PC-9 (cell line): ENCODE data around the gene CGN. TPM values are rescaled to one million over a fixed set of nuclear protein-coding genes. Genes with fewer than 3 reads are reported as not detected.
A peak's percentile ranks its signal among the peaks of the same experiment; 100 is the strongest.

Experiments used
- BruUV-seq: library from RNA; stranded (reverse); fragments of 400-500 nt; replicated peaks from 2 replicates; lab custom pipeline; 2021; lab: Mats Ljungman, UMichigan
- CTCF ChIA-PET: fragments of 300-600 bp; sonication (Branson Sonifier 250); formaldehyde crosslinking; loops from one replicate; lab custom pipeline; 2022; ENCODE audit warnings: antibody characterized with exemption; lab: Charles Lee
- POLR2A ChIA-PET: fragments of 300-600 bp; sonication (Branson Sonifier 250); formaldehyde crosslinking; loops from one replicate; lab custom pipeline; 2022; ENCODE audit warnings: antibody characterized with exemption; ENCODE audit not compliant: unreplicated experiment; lab: Charles Lee
- DNase-seq, 2 experiments: peaks; one replicate each; pipeline versions ENCODE4 v3.0.0 to v3.0.0-alpha.2; 2015 to 2022; ENCODE audit warnings: mixed read lengths in 1 of 2
- H2AFZ ChIP-seq: fragments of 200-600 bp; sonication (generic); 2 replicates; pipeline ENCODE4 v1.8.1; 2017; ENCODE audit warnings: antibody characterized with exemption
- H3F3A ChIP-seq: fragments of 200-600 bp; sonication (generic); 2 replicates; pipeline ENCODE4 v1.8.1; 2017; ENCODE audit warnings: antibody characterized with exemption, mild to moderate bottlenecking, low read depth; ENCODE audit not compliant: insufficient read depth
- H3K27ac ChIP-seq: fragments of 200-600 bp; sonication (generic); 2 replicates; pipeline ENCODE4 v1.6.1; 2016; ENCODE audit warnings: mixed run types
- H3K27me3 ChIP-seq: fragments of 200-600 bp; sonication (generic); 2 replicates; pipeline ENCODE4 v1.6.1; 2016; ENCODE audit warnings: low read depth, mixed run types; ENCODE audit not compliant: insufficient read depth
- H3K36me3 ChIP-seq: fragments of 200-600 bp; sonication (generic); 2 replicates; pipeline ENCODE4 v1.6.1; 2016; ENCODE audit warnings: low read depth, mixed run types
- H3K4me1 ChIP-seq: fragments of 200-600 bp; sonication (generic); replicated peaks from 2 replicates; pipeline ENCODE4 v1.6.1; 2016; ENCODE audit warnings: mixed run types; ENCODE audit not compliant: insufficient read depth
- H3K4me2 ChIP-seq: fragments of 200-600 bp; sonication (generic); 2 replicates; pipeline ENCODE4 v1.6.1; 2017; ENCODE audit warnings: mixed run types
- H3K4me3 ChIP-seq: fragments of 200-600 bp; sonication (generic); 2 replicates; pipeline ENCODE4 v1.6.1; 2016; ENCODE audit warnings: mixed run types
- H3K79me2 ChIP-seq: fragments of 200-600 bp; sonication (generic); 2 replicates; pipeline ENCODE4 v1.6.1; 2017; ENCODE audit warnings: low read depth, mixed run types
- H3K9me2 ChIP-seq: fragments of 200-600 bp; sonication (generic); 2 replicates; pipeline ENCODE4 v1.8.1; 2017; ENCODE audit warnings: mild to moderate bottlenecking; ENCODE audit not compliant: insufficient read depth
- H3K9me3 ChIP-seq: fragments of 200-600 bp; sonication (generic); 2 replicates; pipeline ENCODE4 v1.8.1; 2016; ENCODE audit warnings: low read depth; ENCODE audit not compliant: insufficient read depth
- H4K20me1 ChIP-seq: fragments of 200-600 bp; sonication (generic); 2 replicates; pipeline ENCODE4 v1.8.1; 2017; ENCODE audit not compliant: insufficient read depth
- EZH2 ChIP-seq: fragments of 200-600 bp; sonication (generic); IDR thresholded peaks from 2 replicates; pipeline ENCODE4 v1.8.0; 2017; ENCODE audit warnings: antibody characterized with exemption, low read depth
- intact Hi-C: fragments of 100-400 bp; cut with micrococcal nuclease; formaldehyde crosslinking; loops from one replicate; pipeline ENCODE4 v1.10.0; 2022; ENCODE audit not compliant: unreplicated experiment
- total RNA-seq: library from RNA; stranded (reverse); gene quantifications from 2 replicates; pipeline ENCODE4 v1.2.3, GENCODE V29; 2021
- TF ChIP-seq, protein P1 (sequence below): fragments of 200-600 bp; sonication (generic); conservative IDR thresholded peaks from 2 replicates; pipeline ENCODE4 v1.6.1; 2017; ENCODE audit warnings: mixed run types, antibody characterized with exemption, mild to moderate bottlenecking, moderate library complexity

CGN gene
- total RNA-seq, 1 experiment from 2014 or later: 30.3 TPM

DNA sequence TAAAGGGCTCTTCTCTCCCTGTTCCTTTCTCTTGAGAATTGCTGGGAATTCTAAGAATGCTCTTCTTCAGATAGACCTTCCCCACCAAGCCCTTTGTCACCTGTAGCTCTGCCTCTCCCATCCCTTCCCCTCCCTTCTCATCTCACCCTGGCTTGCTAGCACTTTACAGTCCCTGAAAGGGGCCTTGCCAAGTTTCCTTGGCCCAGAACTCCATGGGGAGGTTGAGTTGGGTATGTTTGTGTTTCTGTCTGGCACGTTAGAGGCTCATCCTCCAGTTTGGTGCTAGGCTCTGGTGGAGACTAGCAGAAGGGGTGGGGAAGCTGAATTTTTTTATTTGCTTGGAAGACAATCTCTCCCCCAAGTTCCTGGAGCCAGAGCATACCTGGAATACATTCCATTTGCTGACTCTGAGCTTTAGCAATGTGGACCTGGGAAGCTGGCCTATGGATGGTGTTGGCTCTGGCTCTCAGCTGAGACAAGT lies 4.9 kb downstream of the CGN start:
- intact Hi-C loops: loop anchor here (1.0 kb wide), 1 partner anchor 57 kb away; the partner anchor contains the start of gene POGZ
- peaks cover 50% of the 10 kb centered on the region for H3F3A ChIP-seq
- BruUV-seq: no TSS peak
- H3K79me2 ChIP-seq: peaks cover 53% of the 10 kb centered on the region
- H3K27me3 ChIP-seq: no peaks in the 10 kb centered on the region
- H3K9me2 ChIP-seq: no peaks in the 10 kb centered on the region
- no peaks in the 10 kb centered on the region for H3K9me3 ChIP-seq
- no peak for TF ChIP-seq EZH2
- TF ChIP-seq, protein P1, sequence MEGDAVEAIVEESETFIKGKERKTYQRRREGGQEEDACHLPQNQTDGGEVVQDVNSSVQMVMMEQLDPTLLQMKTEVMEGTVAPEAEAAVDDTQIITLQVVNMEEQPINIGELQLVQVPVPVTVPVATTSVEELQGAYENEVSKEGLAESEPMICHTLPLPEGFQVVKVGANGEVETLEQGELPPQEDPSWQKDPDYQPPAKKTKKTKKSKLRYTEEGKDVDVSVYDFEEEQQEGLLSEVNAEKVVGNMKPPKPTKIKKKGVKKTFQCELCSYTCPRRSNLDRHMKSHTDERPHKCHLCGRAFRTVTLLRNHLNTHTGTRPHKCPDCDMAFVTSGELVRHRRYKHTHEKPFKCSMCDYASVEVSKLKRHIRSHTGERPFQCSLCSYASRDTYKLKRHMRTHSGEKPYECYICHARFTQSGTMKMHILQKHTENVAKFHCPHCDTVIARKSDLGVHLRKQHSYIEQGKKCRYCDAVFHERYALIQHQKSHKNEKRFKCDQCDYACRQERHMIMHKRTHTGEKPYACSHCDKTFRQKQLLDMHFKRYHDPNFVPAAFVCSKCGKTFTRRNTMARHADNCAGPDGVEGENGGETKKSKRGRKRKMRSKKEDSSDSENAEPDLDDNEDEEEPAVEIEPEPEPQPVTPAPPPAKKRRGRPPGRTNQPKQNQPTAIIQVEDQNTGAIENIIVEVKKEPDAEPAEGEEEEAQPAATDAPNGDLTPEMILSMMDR: no peak
- ChIA-PET CTCF (interaction anchor here (0.6 kb wide), 2 partner anchors 21 to 43 kb away, joined by 4 to 8 read pairs; no protein-coding TSS in a partner anchor), POLR2A (interaction anchor here (0.6 to 1.2 kb wide), 4 partner anchors 24 to 163 kb away, joined by 4 to 12 read pairs (median 8); partner anchors contain the start of gene TUFT1)
- H4K20me1 ChIP-seq: no peaks in the 10 kb centered on the region
- no peak overlapping the region for H2AFZ ChIP-seq
- peaks cover 20% of the 10 kb centered on the region; the same call in 1 of the 2 replicates for H3K36me3 ChIP-seq
- peaks cover 53% of the 10 kb centered on the region for H3K4me1 ChIP-seq
- no peak overlapping the region for H3K4me3 ChIP-seq
- peak overlapping the region; percentile 97 for H3K4me2 ChIP-seq
- H3K27ac ChIP-seq: peak overlapping the region; percentile 96
- peak; percentile 72 to 86 for DNase-seq

DNA sequence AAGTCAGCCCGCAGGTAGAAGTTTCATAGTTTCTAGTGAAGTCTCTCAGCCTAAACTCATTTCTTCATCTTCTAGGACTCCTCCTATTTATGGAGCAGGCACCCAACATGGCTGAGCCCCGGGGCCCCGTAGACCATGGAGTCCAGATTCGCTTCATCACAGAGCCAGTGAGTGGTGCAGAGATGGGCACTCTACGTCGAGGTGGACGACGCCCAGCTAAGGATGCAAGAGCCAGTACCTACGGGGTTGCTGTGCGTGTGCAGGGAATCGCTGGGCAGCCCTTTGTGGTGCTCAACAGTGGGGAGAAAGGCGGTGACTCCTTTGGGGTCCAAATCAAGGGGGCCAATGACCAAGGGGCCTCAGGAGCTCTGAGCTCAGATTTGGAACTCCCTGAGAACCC lies 7.2 kb downstream of the CGN start:
- Histone ChIP-seq H3F3A (peaks cover 31% of the 10 kb centered on the region), H3K9me3 (no peaks in the 10 kb centered on the region), H3K4me3 (no peak overlapping the region), H3K36me3 (peaks cover 27% of the 10 kb centered on the region; the same call in 1 of the 2 replicates), H3K4me2 (no peak overlapping the region), H2AFZ (no peak overlapping the region), H3K27ac (no peak overlapping the region), H3K4me1 (peaks cover 39% of the 10 kb centered on the region), H3K27me3 (no peaks in the 10 kb centered on the region), H3K9me2 (no peaks in the 10 kb centered on the region), H3K79me2 (peaks cover 44% of the 10 kb centered on the region), H4K20me1 (no peaks in the 10 kb centered on the region)
- ChIA-PET POLR2A (no interaction called here), CTCF (interaction anchor here (0.6 to 0.7 kb wide), 2 partner anchors 20 to 318 kb away, joined by 5 to 7 read pairs; no protein-coding TSS in a partner anchor)
- DNase-seq: no peak
- no peak for TF ChIP-seq EZH2
- TF ChIP-seq, protein P1: no peak
- intact Hi-C loops: no loop called here
- BruUV-seq: no TSS peak

DNA sequence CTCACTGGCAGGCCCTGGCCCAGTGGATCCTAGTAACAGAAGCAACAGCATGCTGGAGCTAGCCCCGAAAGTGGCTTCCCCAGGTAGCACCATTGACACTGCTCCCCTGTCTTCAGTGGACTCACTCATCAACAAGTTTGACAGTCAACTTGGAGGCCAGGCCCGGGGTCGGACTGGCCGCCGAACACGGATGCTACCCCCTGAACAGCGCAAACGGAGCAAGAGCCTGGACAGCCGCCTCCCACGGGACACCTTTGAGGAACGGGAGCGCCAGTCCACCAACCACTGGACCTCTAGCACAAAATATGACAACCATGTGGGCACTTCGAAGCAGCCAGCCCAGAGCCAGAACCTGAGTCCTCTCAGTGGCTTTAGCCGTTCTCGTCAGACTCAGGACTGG lies 7.7 kb downstream of the CGN start:
- BruUV-seq: no TSS peak
- H3K4me3 ChIP-seq: no peak overlapping the region

More for the DNA sequence above, 7.7 kb downstream of the CGN start:
- H3F3A ChIP-seq: peaks cover 26% of the 10 kb centered on the region
- intact Hi-C loops: no loop called here
- CTCF ChIA-PET: no interaction called here
- H3K79me2 ChIP-seq: peaks cover 44% of the 10 kb centered on the region
- no peaks in the 10 kb centered on the region for H4K20me1 ChIP-seq
- TF ChIP-seq EZH2: no peak
- TF ChIP-seq, protein P1: no peak
- no peaks in the 10 kb centered on the region for H3K9me2 ChIP-seq
- H3K27ac ChIP-seq: no peak overlapping the region
- peaks cover 27% of the 10 kb centered on the region; the same call in 1 of the 2 replicates for H3K36me3 ChIP-seq
- H3K4me2 ChIP-seq: no peak overlapping the region
- H3K27me3 ChIP-seq: no peaks in the 10 kb centered on the region
- POLR2A ChIA-PET: no interaction called here
- H3K4me1 ChIP-seq: peaks cover 34% of the 10 kb centered on the region
- H2AFZ ChIP-seq: no peak overlapping the region
- H3K9me3 ChIP-seq: no peaks in the 10 kb centered on the region
- no peak for DNase-seq
